ENCODE data around the gene KCND2.

The KCND2 gene

GRCh38 chr7:120521761-120522737, 249.1 kb downstream of the KCND2 start:
- Histone ChIP-seq H3K27ac (ENCODE audit: low read depth in 2 of 2, low read length in 2 of 2) (no peak overlapping the region), H3K4me1 (ENCODE audit: control insufficient read depth in 2 of 2, insufficient read depth in 2 of 2, low read length in 2 of 2) (no peaks in the 10 kb centered on the region), H3K4me3 (ENCODE audit: low read length in 2 of 2) (no peak overlapping the region), H3K36me3 (ENCODE audit: control insufficient read depth in 2 of 2, insufficient read depth in 2 of 2, low read length in 2 of 2) (no peaks in the 10 kb centered on the region), H3K9me3 (ENCODE audit: control insufficient read depth in 2 of 2, low read length in 2 of 2) (no peaks in the 10 kb centered on the region), H3K27me3 (ENCODE audit: control insufficient read depth in 2 of 2, insufficient read depth in 2 of 2, low read length in 2 of 2) (no peaks in the 10 kb centered on the region), H3K9ac (ENCODE audit: low read depth in 1 of 2, low read length in 2 of 2) (no peak overlapping the region)

- Histone ChIP-seq H3K9ac (ENCODE audit: low read depth in 1 of 2, low read length in 2 of 2) (no peak overlapping the region), H3K4me3 (ENCODE audit: low read length in 2 of 2) (no peak overlapping the region), H3K4me1 (ENCODE audit: control insufficient read depth in 2 of 2, insufficient read depth in 2 of 2, low read length in 2 of 2) (no peaks in the 10 kb centered on the region), H3K27ac (ENCODE audit: low read depth in 2 of 2, low read length in 2 of 2) (no peak overlapping the region), H3K9me3 (ENCODE audit: control insufficient read depth in 2 of 2, low read length in 2 of 2) (no peaks in the 10 kb centered on the region), H3K27me3 (ENCODE audit: control insufficient read depth in 2 of 2, insufficient read depth in 2 of 2, low read length in 2 of 2) (no peaks in the 10 kb centered on the region), H3K36me3 (ENCODE audit: control insufficient read depth in 2 of 2, insufficient read depth in 2 of 2, low read length in 2 of 2) (no peaks in the 10 kb centered on the region)
These were observed 251.0 kb downstream of the KCND2 start for GRCh38 chr7:120523985-120524384.

GRCh38 chr7:120526902-120527509, 254.0 kb downstream of the KCND2 start:
- H3K4me3 ChIP-seq (ENCODE audit: low read length in 2 of 2), result no peak overlapping the region
- H3K27me3 ChIP-seq (ENCODE audit: control insufficient read depth in 2 of 2, insufficient read depth in 2 of 2, low read length in 2 of 2), result no peaks in the 10 kb centered on the region
- no peaks in the 10 kb centered on the region for H3K36me3 ChIP-seq (ENCODE audit: control insufficient read depth in 2 of 2, insufficient read depth in 2 of 2, low read length in 2 of 2)
- H3K4me1 ChIP-seq (ENCODE audit: control insufficient read depth in 2 of 2, insufficient read depth in 2 of 2, low read length in 2 of 2), result no peaks in the 10 kb centered on the region
- H3K9me3 ChIP-seq (ENCODE audit: control insufficient read depth in 2 of 2, low read length in 2 of 2), result no peaks in the 10 kb centered on the region
- H3K9ac ChIP-seq (ENCODE audit: low read depth in 1 of 2, low read length in 2 of 2), result no peak overlapping the region
- H3K27ac ChIP-seq (ENCODE audit: low read depth in 2 of 2, low read length in 2 of 2), result no peak overlapping the region

GRCh38 chr7:120529736-120530135, 256.8 kb downstream of the KCND2 start:
- Histone ChIP-seq H3K36me3 (ENCODE audit: control insufficient read depth in 2 of 2, insufficient read depth in 2 of 2, low read length in 2 of 2) (no peaks in the 10 kb centered on the region), H3K9ac (ENCODE audit: low read depth in 1 of 2, low read length in 2 of 2) (no peak overlapping the region), H3K27ac (ENCODE audit: low read depth in 2 of 2, low read length in 2 of 2) (no peak overlapping the region), H3K4me1 (ENCODE audit: control insufficient read depth in 2 of 2, insufficient read depth in 2 of 2, low read length in 2 of 2) (no peaks in the 10 kb centered on the region), H3K27me3 (ENCODE audit: control insufficient read depth in 2 of 2, insufficient read depth in 2 of 2, low read length in 2 of 2) (no peaks in the 10 kb centered on the region), H3K4me3 (ENCODE audit: low read length in 2 of 2) (no peak overlapping the region), H3K9me3 (ENCODE audit: control insufficient read depth in 2 of 2, low read length in 2 of 2) (no peaks in the 10 kb centered on the region)

GRCh38 chr7:120538335-120538734, 265.4 kb downstream of the KCND2 start:
- no peak overlapping the region for H3K27ac ChIP-seq (ENCODE audit: low read depth in 2 of 2, low read length in 2 of 2)
- no peaks in the 10 kb centered on the region for H3K4me1 ChIP-seq (ENCODE audit: control insufficient read depth in 2 of 2, insufficient read depth in 2 of 2, low read length in 2 of 2)
- H3K9ac ChIP-seq (ENCODE audit: low read depth in 1 of 2, low read length in 2 of 2), result no peak overlapping the region
- H3K36me3 ChIP-seq (ENCODE audit: control insufficient read depth in 2 of 2, insufficient read depth in 2 of 2, low read length in 2 of 2), result no peaks in the 10 kb centered on the region
- no peak overlapping the region for H3K4me3 ChIP-seq (ENCODE audit: low read length in 2 of 2)
- no peaks in the 10 kb centered on the region for H3K9me3 ChIP-seq (ENCODE audit: control insufficient read depth in 2 of 2, low read length in 2 of 2)
- no peaks in the 10 kb centered on the region for H3K27me3 ChIP-seq (ENCODE audit: control insufficient read depth in 2 of 2, insufficient read depth in 2 of 2, low read length in 2 of 2)

- Histone ChIP-seq H3K27me3 (ENCODE audit: control insufficient read depth in 2 of 2, insufficient read depth in 2 of 2, low read length in 2 of 2) (no peaks in the 10 kb centered on the region), H3K4me1 (ENCODE audit: control insufficient read depth in 2 of 2, insufficient read depth in 2 of 2, low read length in 2 of 2) (no peaks in the 10 kb centered on the region), H3K9me3 (ENCODE audit: control insufficient read depth in 2 of 2, low read length in 2 of 2) (no peaks in the 10 kb centered on the region), H3K4me3 (ENCODE audit: low read length in 2 of 2) (no peak overlapping the region), H3K9ac (ENCODE audit: low read depth in 1 of 2, low read length in 2 of 2) (no peak overlapping the region), H3K36me3 (ENCODE audit: control insufficient read depth in 2 of 2, insufficient read depth in 2 of 2, low read length in 2 of 2) (no peaks in the 10 kb centered on the region), H3K27ac (ENCODE audit: low read depth in 2 of 2, low read length in 2 of 2) (no peak overlapping the region)
These were observed 266.3 kb downstream of the KCND2 start for GRCh38 chr7:120539321-120539720.

- H3K9me3 ChIP-seq (ENCODE audit: control insufficient read depth in 2 of 2, low read length in 2 of 2), result no peaks in the 10 kb centered on the region
- no peaks in the 10 kb centered on the region for H3K27me3 ChIP-seq (ENCODE audit: control insufficient read depth in 2 of 2, insufficient read depth in 2 of 2, low read length in 2 of 2)
- H3K36me3 ChIP-seq (ENCODE audit: control insufficient read depth in 2 of 2, insufficient read depth in 2 of 2, low read length in 2 of 2), result no peaks in the 10 kb centered on the region
- H3K9ac ChIP-seq (ENCODE audit: low read depth in 1 of 2, low read length in 2 of 2), result no peak overlapping the region
- no peaks in the 10 kb centered on the region for H3K4me1 ChIP-seq (ENCODE audit: control insufficient read depth in 2 of 2, insufficient read depth in 2 of 2, low read length in 2 of 2)
- H3K27ac ChIP-seq (ENCODE audit: low read depth in 2 of 2, low read length in 2 of 2), result no peak overlapping the region
- H3K4me3 ChIP-seq (ENCODE audit: low read length in 2 of 2), result no peak overlapping the region
These were observed 274.6 kb downstream of the KCND2 start for GRCh38 chr7:120547605-120548004.

GRCh38 chr7:120550494-120551048, 277.6 kb downstream of the KCND2 start:
- Histone ChIP-seq H3K27me3 (ENCODE audit: control insufficient read depth in 2 of 2, insufficient read depth in 2 of 2, low read length in 2 of 2) (no peaks in the 10 kb centered on the region), H3K27ac (ENCODE audit: low read depth in 2 of 2, low read length in 2 of 2) (no peak overlapping the region), H3K9me3 (ENCODE audit: control insufficient read depth in 2 of 2, low read length in 2 of 2) (no peaks in the 10 kb centered on the region), H3K36me3 (ENCODE audit: control insufficient read depth in 2 of 2, insufficient read depth in 2 of 2, low read length in 2 of 2) (no peaks in the 10 kb centered on the region), H3K9ac (ENCODE audit: low read depth in 1 of 2, low read length in 2 of 2) (no peak overlapping the region), H3K4me3 (ENCODE audit: low read length in 2 of 2) (no peak overlapping the region), H3K4me1 (ENCODE audit: control insufficient read depth in 2 of 2, insufficient read depth in 2 of 2, low read length in 2 of 2) (no peaks in the 10 kb centered on the region)

GRCh38 chr7:120553491-120553890, 280.5 kb downstream of the KCND2 start:
- no peaks in the 10 kb centered on the region for H3K9me3 ChIP-seq (ENCODE audit: control insufficient read depth in 2 of 2, low read length in 2 of 2)
- no peak overlapping the region for H3K4me3 ChIP-seq (ENCODE audit: low read length in 2 of 2)
- H3K36me3 ChIP-seq (ENCODE audit: control insufficient read depth in 2 of 2, insufficient read depth in 2 of 2, low read length in 2 of 2), result no peaks in the 10 kb centered on the region
- no peaks in the 10 kb centered on the region for H3K27me3 ChIP-seq (ENCODE audit: control insufficient read depth in 2 of 2, insufficient read depth in 2 of 2, low read length in 2 of 2)
- no peak overlapping the region for H3K9ac ChIP-seq (ENCODE audit: low read depth in 1 of 2, low read length in 2 of 2)
- H3K27ac ChIP-seq (ENCODE audit: low read depth in 2 of 2, low read length in 2 of 2), result no peak overlapping the region
- no peaks in the 10 kb centered on the region for H3K4me1 ChIP-seq (ENCODE audit: control insufficient read depth in 2 of 2, insufficient read depth in 2 of 2, low read length in 2 of 2)

GRCh38 chr7:120554960-120555571, 282.1 kb downstream of the KCND2 start:
- H3K9ac ChIP-seq (ENCODE audit: low read depth in 1 of 2, low read length in 2 of 2), result no peak overlapping the region
- H3K9me3 ChIP-seq (ENCODE audit: control insufficient read depth in 2 of 2, low read length in 2 of 2), result no peaks in the 10 kb centered on the region
- no peaks in the 10 kb centered on the region for H3K4me1 ChIP-seq (ENCODE audit: control insufficient read depth in 2 of 2, insufficient read depth in 2 of 2, low read length in 2 of 2)
- no peak overlapping the region for H3K27ac ChIP-seq (ENCODE audit: low read depth in 2 of 2, low read length in 2 of 2)
- no peaks in the 10 kb centered on the region for H3K36me3 ChIP-seq (ENCODE audit: control insufficient read depth in 2 of 2, insufficient read depth in 2 of 2, low read length in 2 of 2)
- H3K4me3 ChIP-seq (ENCODE audit: low read length in 2 of 2), result no peak overlapping the region
- no peaks in the 10 kb centered on the region for H3K27me3 ChIP-seq (ENCODE audit: control insufficient read depth in 2 of 2, insufficient read depth in 2 of 2, low read length in 2 of 2)

Data from mucosa of rectum (tissue), 2 donors.